H1 (cell line): ENCODE data around the gene UBE2E3. TPM values are rescaled to one million over a fixed set of nuclear protein-coding genes. Genes with fewer than 3 reads are reported as not detected.

Source experiments
- CHD7 ChIP-seq: fragments of 300-600 bp; sonication (generic); IDR thresholded peaks from 2 replicates; pipeline ENCODE4 v1.7.1; 2012; ENCODE audit warnings: low read length, moderate library complexity, mild to moderate bottlenecking, inconsistent platforms; ENCODE audit not compliant: insufficient replicate concordance
- CREB1 ChIP-seq: IDR thresholded peaks from 2 replicates; pipeline ENCODE4 v1.6.1; 2012; ENCODE audit warnings: inconsistent platforms
- EGR1 ChIP-seq: IDR thresholded peaks from 2 replicates; pipeline ENCODE4 v1.6.1; 2011; ENCODE audit warnings: low read depth, low read length, borderline replicate concordance
- polyA plus RNA-seq, 7 experiments: library from polyadenylated mRNA; depleted of rRNA in 3 of 7; stranded (reverse) in 5 of 7; unstranded in 2 of 7; fragments of >200 nt in 5 of 7; fragments of 200-250 nt in 2 of 7; gene quantifications; 1 replicate in 5 of 7; 2 replicates in 1 of 7; 4 replicates in 1 of 7; pipeline versions ENCODE4 v1.2.1 to v1.2.3, GENCODE V29; 2011 to 2013; ENCODE audit warnings: missing spikeins in 2 of 7, mixed read lengths in 2 of 7
- total RNA-seq: library from RNA; stranded (reverse); fragmentation: NEBNext Ultra II Directional; extraction: Animal tissue kit (Norgen Biotek cat#: 25700); gene quantifications from 2 replicates; pipeline ENCODE4 v1.2.1, GENCODE V29; 2021

UBE2E3 gene
- total and polyA plus RNA-seq, 2 of the 8 experiments (the other 6 are each of a cell fraction or from before 2014, with no cell fraction given): 106 to 132 TPM

GRCh38 chr2:181072486-181073235, 92.3 kb downstream of the UBE2E3 start (continued):
- no peak for TF ChIP-seq CREB1
- TF ChIP-seq CHD7: no peak
- no peak for TF ChIP-seq EGR1
